ENCODE data around the gene STAG3.

Gene STAG3

DNA sequence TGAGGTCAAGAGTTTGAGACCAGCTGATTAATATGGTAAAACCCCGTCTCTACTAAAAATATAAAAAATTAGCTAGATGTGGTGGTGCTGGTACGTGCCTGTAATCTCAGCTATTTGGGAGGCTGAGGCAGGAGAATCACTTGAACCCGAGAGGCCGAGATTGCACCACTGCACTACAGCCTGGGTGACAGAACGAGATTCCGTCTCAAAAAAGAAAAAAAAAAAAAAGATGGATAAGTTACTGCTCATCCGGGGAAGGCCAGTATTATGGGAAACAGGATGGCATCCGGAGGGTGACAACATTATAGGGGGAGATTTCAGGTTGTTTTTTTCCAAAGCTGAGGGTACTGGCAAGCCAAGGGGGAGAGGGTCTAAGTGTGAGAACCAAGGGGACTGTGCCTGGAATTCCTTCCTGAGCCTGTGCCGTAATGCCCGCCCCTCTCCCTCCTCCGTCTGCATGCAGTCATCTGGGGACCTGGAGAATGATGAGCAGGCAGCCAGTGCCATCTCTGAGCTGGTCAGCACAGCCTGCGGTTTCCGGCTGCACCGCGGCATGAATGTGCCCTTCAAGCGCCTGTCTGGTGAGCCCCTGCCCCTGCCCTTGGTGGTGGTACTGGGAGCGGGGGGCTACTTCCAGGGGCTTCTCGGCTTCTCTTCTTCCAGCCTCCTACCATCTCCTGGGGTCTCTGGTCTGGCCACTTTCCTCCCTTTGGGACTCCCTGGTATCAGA lies 24.6 kb upstream of the STAG3 start:
- TF ChIP-seq, protein P1, sequence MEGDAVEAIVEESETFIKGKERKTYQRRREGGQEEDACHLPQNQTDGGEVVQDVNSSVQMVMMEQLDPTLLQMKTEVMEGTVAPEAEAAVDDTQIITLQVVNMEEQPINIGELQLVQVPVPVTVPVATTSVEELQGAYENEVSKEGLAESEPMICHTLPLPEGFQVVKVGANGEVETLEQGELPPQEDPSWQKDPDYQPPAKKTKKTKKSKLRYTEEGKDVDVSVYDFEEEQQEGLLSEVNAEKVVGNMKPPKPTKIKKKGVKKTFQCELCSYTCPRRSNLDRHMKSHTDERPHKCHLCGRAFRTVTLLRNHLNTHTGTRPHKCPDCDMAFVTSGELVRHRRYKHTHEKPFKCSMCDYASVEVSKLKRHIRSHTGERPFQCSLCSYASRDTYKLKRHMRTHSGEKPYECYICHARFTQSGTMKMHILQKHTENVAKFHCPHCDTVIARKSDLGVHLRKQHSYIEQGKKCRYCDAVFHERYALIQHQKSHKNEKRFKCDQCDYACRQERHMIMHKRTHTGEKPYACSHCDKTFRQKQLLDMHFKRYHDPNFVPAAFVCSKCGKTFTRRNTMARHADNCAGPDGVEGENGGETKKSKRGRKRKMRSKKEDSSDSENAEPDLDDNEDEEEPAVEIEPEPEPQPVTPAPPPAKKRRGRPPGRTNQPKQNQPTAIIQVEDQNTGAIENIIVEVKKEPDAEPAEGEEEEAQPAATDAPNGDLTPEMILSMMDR (IDR thresholded peaks at IDR 0.05) = no peak

DNA sequence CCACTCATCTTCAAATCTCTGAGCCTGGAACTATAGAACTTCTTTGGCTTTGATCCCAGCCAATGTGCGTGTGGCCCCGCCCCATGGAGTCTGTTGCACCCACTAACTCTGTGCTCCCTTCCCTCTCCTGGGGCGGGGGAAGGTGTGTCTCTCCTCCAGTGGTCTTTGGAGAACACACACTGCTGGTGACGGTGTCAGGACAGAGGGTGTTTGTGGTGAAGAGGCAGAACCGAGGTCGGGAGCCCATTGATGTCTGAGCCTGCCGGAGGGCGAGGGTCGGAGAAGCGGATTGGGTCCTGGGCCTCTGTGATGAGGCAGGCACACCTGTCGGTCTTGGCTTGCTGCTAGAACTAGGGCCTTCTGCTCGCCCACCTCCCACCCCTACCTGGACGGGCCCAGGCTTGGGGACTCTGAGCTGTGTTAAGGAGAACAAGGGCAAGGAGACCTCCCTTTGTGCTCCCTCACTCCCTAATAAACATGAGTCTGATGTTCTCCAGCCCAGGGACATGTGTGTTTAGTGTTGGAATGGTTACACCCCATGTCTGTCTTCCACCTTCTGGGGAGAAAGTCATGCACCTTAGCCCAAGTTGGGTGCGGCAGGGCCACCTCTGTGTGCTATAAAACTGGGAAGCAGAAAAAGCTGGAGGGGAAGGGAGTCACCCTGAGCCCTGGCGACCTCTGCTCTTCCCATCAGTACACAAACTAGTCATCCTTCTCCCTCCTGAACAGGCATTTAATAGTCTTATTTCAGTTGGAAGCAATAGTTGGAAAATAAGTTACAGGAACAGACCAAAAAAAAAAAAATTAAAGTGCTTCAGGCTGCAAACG lies 23.8 kb upstream of the STAG3 start:
- TF ChIP-seq, protein P1 (IDR thresholded peaks at IDR 0.05) = no peak

DNA sequence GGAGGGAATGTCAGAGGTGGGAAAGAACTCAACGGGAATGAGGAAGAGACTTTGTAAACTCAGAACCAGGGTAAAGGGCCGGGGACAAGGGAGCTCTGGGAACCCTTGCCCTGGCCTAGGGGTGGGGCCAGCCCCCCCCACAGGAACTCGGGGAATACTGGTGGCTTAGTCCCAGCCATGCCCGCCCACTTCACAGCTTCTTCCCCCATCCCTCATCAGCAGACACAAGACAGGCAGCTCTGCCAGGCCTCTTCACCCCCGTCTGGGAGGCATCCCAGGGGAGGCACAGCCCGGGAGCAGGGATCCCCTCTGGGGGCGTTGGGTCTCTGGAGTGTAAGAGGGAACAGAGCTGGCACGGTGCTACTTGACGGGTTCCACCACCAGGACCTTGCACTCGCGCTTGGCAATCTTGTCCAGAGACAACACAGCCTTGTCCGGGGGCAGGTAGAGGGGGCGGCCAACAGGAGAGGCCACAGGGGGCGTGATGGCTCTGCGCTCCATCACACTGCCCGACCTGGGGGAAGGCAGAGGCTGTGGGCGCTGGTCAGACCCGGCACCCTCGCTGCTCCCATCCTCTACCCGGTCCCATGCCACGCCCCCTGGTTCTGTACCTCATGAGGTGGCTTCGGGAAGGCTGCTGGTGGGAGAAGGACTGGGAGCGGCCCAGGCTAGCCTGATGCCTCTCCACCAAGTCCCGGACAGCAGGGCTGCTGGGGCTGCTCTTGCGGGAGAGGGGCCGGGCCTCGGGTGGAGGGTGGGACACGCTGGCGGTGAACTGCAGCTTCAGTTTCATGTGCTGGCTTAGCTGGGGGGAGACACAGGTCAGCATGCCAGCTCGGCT lies 22.8 kb upstream of the STAG3 start:
- TF ChIP-seq, protein P1 (IDR thresholded peaks at IDR 0.05) = no peak

DNA sequence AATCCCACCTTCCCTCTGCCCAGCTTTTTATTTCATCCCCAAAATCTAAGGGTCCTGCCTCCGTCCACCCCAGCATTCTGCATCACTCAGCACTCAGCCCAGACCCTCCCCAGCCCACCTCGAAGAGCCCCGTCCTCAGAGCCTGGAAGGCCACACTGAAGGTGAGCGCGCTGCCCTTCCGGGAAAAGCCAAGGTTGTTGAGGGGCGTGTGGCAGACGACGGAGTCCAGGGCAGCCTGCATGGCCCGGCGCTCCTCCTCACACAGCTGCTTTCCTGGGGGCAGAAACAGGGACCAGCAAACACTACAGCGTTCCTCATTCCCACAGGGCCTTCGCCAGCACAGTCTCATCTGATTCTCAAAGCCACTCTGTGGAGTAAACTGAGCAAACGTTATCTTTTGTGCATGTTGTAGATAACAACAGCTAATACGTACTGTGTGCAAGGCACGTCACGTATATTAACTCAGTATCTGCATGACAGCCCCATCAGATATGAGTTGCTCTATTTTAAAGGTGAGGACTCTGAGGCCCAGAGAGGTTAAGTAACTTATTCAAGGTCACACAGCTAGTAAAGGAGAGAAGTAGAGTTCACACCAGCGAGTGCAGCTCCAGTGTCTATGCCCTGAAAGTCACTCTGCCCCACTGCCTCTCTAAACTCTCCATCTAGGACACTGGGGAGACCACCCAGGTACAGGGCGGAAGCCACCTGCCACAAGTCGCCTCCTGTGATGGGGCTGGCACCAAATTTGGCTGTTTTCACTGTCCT lies 22.0 kb upstream of the STAG3 start:
- TF ChIP-seq, protein P1 (IDR thresholded peaks at IDR 0.05) = no peak

DNA sequence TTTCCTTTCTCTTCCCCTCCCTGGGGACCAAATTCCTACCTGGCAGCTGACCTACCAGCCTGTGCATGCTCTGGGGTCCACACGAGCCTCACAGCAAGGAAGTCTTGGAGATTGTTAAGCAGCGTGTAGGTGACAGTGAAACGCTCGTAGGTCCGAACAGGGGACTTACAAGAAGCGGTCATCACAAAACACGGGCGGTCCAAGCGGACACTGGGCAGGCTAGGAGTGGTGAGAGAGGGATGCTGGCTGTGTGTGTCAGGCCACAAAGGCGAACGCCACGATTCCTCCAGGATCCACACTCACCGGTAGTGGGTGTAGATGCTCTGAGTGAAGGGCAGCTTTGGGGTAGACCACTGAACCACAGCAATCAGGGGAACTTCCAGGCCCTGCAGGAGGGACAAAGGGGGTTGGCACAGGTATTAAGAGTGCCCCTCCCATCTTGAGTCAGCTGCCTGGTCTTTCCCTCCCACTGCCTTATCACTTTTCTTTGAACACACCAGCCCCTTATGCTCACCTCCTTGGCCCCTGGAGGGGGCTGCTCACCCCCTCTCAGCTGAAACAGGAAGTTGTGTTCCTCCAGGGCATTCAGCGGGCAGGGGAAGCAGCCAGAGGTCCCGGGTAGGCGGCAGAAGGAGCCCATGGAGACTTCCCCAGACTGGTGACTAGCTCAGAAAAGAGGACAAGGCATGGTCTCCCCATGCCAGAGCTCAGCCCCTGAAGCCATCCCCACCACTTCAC lies 21.2 kb upstream of the STAG3 start:
- TF ChIP-seq, protein P1 (IDR thresholded peaks at IDR 0.05) = no peak

DNA sequence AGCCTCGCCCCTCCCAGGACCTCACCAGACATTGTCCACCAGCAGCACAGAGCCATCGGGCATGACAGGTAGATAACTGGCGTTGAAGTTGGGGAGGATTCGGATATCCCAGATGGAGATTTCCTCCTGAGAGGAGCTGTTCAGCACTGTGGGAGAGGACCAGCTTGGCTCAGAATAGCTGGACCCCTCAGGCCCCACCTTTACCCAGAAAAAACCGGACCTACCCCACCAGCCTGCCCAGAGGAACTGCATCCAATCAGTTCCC lies 20.7 kb upstream of the STAG3 start:
- TF ChIP-seq, protein P1 (IDR thresholded peaks at IDR 0.05) = no peak
